Measurements from ENCODE around the gene UXS1. TPM values are rescaled to one million over a fixed set of nuclear protein-coding genes. Genes with fewer than 3 reads are reported as not detected.
A peak's percentile ranks its signal among the peaks of the same experiment; 100 is the strongest.

Gene UXS1
- total and polyA plus RNA-seq, 7 donors, result 8.4 to 59.8 (median 21.3) TPM

DNA sequence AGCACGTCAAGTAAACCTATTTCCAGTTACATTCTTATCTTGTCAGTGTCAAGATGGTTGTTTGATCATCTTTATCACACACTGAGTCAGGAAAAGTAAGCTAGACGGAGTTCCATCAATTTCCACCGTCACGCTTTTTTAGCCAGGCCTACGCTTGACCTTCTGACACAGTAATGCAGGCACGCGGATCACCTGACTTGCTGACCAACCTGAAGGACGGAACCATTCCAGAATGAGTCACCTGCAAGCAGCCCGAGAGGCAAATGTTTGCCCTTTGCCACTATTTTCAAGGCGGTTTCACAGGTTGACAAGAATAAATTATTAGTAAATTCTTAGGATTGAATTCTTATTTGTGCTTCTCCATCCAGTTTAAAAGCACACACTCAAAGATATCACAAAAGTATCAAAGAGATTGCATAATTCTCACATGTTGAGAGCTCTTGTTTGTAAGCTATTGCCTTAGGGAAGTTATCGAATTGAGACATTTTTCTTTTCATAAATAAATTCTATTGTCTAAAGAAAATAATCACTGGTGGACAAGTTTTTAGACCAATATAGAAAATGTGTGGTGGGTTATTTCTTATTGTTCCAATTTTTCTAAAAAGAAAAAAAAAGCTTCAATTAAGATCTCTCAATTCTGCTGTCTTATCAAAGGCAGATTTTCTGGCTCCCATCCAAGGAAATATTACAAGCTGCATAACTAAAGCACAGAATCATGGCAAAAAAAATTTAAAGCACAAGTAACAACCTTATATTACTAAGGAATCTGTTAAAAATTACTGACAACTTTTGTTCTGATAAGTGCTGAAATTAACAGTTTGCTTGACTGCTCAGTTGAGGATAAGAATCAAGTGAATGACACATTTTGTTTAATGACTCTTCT, 31.9 kb downstream of the UXS1 start:
- Histone ChIP-seq H3K4me3 (no peak overlapping the region), H3K36me3 (peaks cover 0 to 10% (median 2%) of the 10 kb centered on the region in 4 donors)

DNA sequence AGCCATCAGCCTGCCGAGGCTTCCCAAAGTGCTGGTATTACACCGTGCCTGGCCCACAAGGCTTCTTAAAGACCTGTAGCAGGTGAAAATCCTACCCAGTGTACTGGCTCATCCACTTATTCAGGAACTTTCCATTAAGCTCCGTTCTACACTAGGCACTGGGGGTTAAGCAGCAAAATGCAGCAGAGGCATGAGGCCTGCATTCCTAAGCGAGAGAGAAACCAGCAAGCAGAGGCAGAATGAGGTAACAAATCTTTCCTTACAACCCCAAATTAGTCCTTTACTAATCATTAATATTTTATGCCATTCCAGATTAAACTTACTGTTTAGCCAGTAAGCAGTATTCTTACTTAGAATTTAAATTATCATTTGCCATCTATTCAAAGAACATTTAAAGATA, 32.8 kb downstream of the UXS1 start:
- intact Hi-C loops (cut with DNase I), result no loop called here
- peaks cover 0 to 12% (median 2%) of the 10 kb centered on the region in 4 donors for H3K36me3 ChIP-seq
- TF ChIP-seq POLR2A (IDR thresholded peaks at IDR 0.05), result no peak

More for the DNA sequence above, 31.9 kb downstream of the UXS1 start:
- no peak for DNase-seq
- WGBS, 2 donors, result 92 to 96% methylated on average over 11 of the region's 11 CpGs
- Histone ChIP-seq H3K27me3 (no peaks in the 10 kb centered on the region), H3K27ac (peak overlapping the region in 1 of 4 donors; percentile 52), H3K9me3 (no peaks in the 10 kb centered on the region), H3K4me1 (peaks cover 0 to 7% (median 0%) of the 10 kb centered on the region in 4 donors)
- TF ChIP-seq EP300 (IDR thresholded peaks at IDR 0.05) (no peak), POLR2AphosphoS5 (IDR thresholded peaks at IDR 0.05) (no peak), POLR2A (IDR thresholded peaks at IDR 0.05) (no peak)
- TF ChIP-seq, protein P1, sequence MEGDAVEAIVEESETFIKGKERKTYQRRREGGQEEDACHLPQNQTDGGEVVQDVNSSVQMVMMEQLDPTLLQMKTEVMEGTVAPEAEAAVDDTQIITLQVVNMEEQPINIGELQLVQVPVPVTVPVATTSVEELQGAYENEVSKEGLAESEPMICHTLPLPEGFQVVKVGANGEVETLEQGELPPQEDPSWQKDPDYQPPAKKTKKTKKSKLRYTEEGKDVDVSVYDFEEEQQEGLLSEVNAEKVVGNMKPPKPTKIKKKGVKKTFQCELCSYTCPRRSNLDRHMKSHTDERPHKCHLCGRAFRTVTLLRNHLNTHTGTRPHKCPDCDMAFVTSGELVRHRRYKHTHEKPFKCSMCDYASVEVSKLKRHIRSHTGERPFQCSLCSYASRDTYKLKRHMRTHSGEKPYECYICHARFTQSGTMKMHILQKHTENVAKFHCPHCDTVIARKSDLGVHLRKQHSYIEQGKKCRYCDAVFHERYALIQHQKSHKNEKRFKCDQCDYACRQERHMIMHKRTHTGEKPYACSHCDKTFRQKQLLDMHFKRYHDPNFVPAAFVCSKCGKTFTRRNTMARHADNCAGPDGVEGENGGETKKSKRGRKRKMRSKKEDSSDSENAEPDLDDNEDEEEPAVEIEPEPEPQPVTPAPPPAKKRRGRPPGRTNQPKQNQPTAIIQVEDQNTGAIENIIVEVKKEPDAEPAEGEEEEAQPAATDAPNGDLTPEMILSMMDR (IDR thresholded peaks at IDR 0.05), result no peak
- intact Hi-C loops (cut with DNase I), result no loop called here

DNA sequence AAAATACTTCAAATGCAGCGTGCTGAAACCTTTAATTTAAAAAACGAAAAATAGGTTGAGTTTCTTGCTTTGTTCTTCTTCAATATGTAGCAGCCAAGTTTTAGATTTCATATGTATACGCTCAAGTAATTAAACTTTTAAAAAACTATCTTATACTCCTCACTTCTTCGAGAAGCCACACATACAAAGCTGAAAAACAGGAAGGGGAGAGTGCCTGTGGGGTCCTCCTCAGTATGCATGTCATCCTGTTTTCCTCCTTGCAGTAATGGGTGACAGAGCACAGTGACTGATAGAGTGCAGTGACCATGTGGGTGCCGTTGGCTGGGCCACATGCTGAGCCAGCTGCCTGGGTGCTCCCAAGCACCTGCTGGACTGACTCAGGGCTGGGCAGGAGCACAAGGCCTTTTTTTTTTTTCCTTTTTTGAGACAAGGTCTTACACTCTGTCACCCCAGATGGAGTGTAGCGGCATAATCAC, 33.3 kb downstream of the UXS1 start:
- 49 to 85% methylated on average over 6 of the region's 6 CpGs for WGBS, 2 donors
- Histone ChIP-seq H3K9me3 (no peaks in the 10 kb centered on the region), H3K27me3 (no peaks in the 10 kb centered on the region), H3K4me3 (no peak overlapping the region), H3K27ac (peak overlapping the region in 2 of 4 donors; percentile 42 to 52), H3K4me1 (peaks cover 0 to 7% (median 0%) of the 10 kb centered on the region in 4 donors), H3K36me3 (peaks cover 0 to 13% (median 2%) of the 10 kb centered on the region in 4 donors)
- TF ChIP-seq POLR2AphosphoS5 (IDR thresholded peaks at IDR 0.05) (no peak), POLR2A (IDR thresholded peaks at IDR 0.05) (no peak), EP300 (IDR thresholded peaks at IDR 0.05) (no peak)
- TF ChIP-seq, protein P1 (IDR thresholded peaks at IDR 0.05), result no peak
- intact Hi-C loops (cut with DNase I), result no loop called here
- no peak for DNase-seq

More for the DNA sequence above, 32.8 kb downstream of the UXS1 start:
- H3K9me3 ChIP-seq, result no peaks in the 10 kb centered on the region
- DNase-seq, result no peak
- no peak overlapping the region for H3K4me3 ChIP-seq
- peaks cover 0 to 7% (median 0%) of the 10 kb centered on the region in 4 donors for H3K4me1 ChIP-seq
- H3K27ac ChIP-seq, result peak overlapping the region in 2 of 4 donors; percentile 42 to 52
- no peaks in the 10 kb centered on the region for H3K27me3 ChIP-seq
- 84 to 97% methylated on average over 4 of the region's 4 CpGs for WGBS, 2 donors

DNA sequence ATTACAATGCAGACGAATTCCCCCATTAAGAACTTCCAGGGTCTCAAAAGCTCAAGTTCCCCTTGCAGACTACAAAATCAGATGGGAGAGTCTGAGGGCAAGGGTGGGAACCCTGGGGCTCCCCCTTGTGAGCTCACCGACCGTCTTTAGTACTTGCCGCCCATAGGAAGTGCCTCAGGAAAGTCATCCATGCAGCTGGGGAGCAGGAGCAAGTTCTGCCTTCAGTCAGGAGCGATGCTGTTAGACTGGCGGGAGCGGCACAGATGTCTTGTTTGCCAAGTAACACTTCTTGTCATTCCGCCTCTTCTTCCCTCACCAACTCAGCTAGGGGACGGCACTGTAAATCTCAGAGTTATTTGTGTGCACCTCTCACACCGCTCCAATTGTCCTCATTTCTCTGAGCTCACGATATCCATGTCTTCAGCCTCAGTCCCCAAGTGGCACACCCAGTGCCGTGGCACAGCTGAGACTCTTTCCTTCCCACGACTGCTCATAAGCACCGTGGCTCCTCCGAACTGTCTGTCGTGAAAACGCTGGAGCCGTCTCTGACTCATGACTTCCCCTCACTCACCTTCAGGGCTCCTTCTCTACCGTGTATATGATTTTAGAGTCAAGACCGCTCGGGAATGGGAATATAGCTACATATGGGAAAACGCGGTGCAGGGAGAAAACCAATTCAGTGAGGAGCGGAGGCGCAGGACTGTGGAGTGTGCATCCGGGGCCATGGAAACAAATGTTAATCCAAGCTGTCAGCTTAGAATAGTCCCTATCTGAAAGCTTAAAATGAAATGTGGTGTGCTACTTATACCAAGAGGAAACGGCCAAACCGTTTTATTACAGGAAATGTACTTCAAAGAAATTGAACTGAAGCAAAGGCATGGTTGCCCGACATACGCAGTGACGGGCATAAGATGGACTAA, 34.0 kb downstream of the UXS1 start:
- Histone ChIP-seq H3K9me3 (no peaks in the 10 kb centered on the region), H3K4me3 (peak overlapping the region in 1 of 4 donors; percentile 6), H3K27ac (no peak overlapping the region), H3K27me3 (no peaks in the 10 kb centered on the region), H3K4me1 (peaks cover 0 to 7% (median 0%) of the 10 kb centered on the region in 4 donors), H3K36me3 (peaks cover 0 to 13% (median 2%) of the 10 kb centered on the region in 4 donors)
- intact Hi-C loops (cut with DNase I), result no loop called here
- no peak for DNase-seq
- no peak for TF ChIP-seq POLR2A (IDR thresholded peaks at IDR 0.05)
- TF ChIP-seq POLR2AphosphoS5 (IDR thresholded peaks at IDR 0.05), result no peak
- TF ChIP-seq, protein P1 (IDR thresholded peaks at IDR 0.05), result no peak
- TF ChIP-seq EP300 (IDR thresholded peaks at IDR 0.05), result no peak
- 49 to 85% methylated on average over 31 of the region's 31 CpGs for WGBS, 2 donors

All from sigmoid colon (tissue), 7 donors.